Anterior cingulate cortex (tissue), 58 donors: ENCODE data around the gene SP8.
A peak's percentile ranks its signal among the peaks of the same experiment; 100 is the strongest.
"Not testable (repeated sequence)": the region's sequence is repeated elsewhere in the genome, so short reads cannot be mapped to it uniquely, and the experiment has no call there.

Experiments
- DNase-seq, 58 donors: peaks; one replicate each; lab custom pipeline; 2025; lab: John Stamatoyannopoulos, UW

Gene SP8

DNA sequence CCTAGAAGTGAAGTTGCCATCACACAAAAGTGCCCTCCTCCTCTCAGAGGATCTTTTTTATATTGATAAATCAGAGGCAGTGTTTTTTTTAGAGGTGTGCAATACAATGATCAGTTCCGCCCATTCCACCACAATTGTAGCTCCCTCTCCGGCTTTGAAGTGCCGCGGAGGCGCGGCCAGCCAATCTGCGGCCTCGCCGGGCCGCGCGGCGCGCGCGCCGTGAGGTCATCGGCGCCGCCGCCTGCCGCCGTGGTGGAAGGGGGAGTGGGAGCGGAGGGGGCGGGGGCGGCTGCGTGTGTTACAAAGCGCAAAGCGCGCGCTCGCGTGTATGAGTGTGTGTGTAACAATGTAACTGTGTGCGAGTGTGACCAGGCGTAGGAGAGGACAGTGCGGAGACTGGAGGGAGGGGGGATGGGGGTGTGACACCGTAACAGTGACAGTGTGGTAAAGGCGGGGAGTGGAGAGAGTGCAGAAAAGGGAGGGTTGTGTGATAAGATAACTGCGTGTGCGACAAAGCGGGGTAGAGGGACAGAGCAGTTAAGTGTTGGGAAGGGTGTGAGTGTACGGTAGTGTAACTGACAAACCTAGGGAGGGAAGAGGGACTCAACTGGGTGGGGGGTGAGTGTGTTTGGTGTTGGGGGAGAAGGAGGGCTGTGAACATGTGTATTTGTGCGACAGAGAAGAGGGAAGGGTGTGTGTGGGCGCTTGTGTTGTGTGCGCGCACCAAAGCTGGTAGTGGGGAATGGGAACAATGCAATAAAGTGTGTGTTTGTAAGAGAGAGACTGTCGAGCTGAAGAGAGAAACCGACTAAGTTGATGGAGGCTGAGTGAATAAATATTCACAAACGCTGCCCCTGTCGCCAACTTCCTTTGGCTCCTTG, at the start of gene SP8:
Gene SP8, minus strand, starts transcription at position 108 of the 881 bp plus-strand sequence. Its CDS starts 88 bp downstream, at position 20.
- peak in 5 of 58 donors; percentile 19 to 41 (median 20) for DNase-seq

DNA sequence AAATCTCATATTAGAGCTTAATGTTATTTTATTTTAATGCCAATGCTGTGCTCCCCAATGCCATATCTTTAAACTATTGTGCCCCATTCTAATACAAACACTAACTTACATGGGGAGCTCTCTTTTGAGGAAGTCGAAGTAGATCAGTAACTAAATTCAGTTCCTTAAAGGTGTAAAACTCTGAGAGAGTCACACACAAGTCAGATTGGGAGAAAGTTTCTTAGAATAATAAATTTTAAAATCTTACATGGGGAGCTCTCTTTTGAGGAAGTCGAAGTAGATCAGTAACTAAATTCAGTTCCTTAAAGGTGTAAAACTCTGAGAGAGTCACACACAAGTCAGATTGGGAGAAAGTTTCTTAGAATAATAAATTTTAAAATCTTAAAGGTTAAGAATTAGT, 49.7 kb upstream of the SP8 start:
- not testable (repeated sequence) for DNase-seq

DNA sequence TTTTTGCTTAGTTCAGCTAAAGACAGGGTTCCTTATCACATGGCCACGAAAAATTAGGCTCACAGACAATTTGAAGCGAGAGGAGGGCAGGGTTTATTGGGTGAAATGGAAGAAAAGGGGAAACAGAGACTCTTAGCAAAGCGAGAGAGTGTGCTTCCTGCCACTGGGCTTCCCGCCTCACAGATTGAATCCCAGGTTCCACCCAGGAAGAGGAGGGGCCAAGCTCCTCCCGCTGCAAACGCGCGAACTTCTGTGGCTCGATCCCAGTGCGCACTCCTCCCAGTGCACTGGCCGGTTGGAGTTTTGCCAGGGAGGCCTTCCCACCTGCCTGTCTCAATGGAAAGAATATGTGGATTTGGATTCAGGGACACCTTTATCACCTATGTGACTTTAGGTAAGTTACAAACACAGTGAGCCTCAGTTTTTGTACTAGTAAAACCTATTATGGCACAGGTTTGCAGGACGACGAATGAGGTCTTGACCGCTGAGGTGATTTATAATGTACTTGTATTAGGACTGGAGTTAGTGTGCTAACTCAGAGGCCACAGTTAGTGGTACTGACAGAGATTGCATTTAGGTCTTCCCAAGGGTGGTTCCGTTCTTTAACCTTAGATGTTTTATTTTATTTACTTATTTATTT, 48.5 kb upstream of the SP8 start:
- DNase-seq, result no peak

DNA sequence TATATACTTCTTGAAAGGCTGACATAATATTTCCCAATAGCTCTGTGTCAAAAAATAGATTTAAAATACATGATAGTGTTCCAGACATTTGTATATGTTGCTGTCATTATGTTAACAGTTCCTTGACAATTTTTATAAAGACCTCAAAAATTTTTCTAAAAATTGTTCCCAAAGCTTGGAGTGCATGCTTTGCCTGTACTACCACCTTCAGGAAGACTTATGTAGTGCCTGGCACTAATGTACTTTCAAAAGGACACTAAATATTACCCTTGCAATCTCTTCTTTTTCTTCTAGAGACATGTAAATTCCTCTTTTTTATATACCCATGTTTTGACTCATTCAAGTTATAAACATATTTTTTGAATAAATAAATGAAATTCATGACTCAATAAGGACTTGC, 48.0 kb upstream of the SP8 start:
- DNase-seq, result no peak

DNA sequence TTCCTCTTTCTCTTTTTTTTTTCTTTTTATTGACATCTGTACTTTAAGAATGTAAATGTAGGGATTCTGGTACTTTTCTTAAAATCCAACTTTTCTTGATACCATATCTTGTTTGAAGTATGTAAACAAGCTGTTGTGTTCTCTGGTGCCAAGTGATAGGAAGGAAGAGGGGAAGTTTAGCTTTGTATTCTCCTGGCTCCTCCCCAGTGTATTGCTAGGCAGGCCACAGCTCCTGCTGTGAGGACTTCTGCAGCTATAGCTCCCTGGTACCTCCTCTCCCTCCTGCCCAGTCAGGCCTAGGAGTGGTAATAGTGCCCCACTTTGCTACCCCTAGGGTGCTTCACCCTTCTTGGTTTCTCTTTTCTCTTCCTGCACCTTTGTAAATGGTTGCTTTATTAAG, 45.3 kb upstream of the SP8 start:
- no peak for DNase-seq

DNA sequence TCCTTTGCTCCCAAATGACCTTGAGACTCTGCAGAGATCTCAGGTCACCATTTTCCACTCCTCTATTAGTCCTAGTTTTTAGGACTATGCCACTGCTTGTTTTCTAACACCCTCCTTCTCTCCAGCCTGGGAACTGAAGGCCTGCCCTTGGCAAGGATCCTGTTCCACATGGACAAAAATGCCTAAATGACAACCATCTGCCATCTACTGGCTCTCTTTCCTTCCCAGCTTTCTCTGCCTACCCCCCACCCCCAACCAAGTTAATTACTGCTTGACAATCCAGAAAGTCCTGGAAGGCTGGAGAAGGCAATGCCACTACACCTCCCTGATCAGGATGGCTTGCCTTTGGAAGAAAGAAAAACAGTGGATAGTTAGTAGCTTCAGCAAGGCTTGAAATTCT, 44.8 kb upstream of the SP8 start:
- no peak for DNase-seq

DNA sequence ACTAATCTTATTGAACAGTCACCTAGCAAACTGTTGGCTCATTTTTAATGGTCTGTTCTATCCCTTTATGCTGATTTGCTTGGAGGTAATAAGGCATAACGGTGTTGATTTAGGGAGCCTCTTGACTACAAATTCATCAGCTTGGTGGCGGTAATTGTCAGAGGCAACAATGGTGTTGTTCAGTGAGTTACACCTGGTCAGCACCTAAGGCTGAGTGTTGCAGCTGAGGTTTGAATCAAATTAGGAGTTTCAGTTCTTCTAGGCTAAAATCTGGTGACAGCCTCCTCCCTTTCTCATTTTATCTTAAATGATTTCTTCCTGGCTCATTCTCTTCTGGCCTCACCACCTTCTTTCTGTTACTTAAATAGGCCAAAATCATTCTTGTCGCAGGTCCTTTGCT, 42.3 kb upstream of the SP8 start:
- DNase-seq, result no peak

DNA sequence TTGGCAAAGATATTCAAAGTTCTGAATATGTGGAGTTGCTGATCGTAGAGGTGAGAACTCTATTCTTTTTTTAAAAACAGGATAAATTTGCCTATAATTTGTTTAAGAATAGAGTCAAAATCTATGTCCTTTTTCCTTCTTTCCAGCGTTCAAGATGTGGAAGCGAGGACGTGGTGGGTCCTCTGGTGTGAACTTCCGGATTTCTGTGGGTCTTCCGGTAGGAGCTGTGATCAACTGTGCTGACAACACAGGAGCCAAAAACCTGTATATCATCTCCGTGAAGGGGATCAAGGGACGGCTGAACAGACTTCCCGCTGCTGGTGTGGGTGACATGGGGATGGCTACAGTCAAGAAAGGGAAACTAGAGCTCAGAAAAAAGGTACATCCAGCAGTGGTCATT, 40.5 kb upstream of the SP8 start:
- no peak for DNase-seq

DNA sequence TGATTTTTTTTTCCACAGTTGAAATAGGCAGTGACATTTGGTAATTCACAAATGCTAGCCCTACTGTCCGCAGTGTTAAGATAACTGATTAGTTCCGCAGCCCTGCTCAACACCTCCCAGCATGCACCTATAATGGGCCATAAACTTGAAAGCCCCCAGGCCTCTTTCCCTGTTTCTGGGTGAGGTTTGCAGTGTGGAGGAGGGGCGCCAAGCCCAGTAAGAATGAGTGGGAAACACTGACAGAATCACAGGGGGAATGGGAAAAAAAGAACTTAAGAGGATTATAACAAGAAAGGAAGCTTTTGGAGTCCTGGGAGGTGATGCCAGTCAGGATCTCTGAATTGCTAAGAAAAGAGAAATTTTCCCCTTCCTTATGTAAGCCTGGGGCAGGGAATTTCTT, 39.6 kb upstream of the SP8 start:
- DNase-seq, result no peak

DNA sequence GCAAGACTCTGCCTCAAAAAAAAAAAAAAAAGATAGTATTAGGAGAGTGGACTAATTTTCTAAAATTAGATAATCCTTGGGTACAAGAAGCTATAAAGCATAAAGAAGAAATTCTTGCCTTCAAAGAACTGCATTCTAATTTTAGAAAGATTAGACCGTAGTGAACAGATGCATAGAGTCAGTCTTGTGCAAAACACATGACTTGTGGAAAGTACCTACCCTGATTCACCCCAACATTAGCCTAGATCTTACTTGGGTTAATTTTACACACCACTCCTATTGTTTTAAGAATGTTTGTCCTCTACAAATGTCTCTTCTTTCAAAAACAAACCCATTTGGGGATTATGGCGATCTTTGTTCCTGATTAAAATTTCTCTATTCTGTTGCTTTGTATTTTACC, 38.9 kb upstream of the SP8 start:
- no peak for DNase-seq

DNA sequence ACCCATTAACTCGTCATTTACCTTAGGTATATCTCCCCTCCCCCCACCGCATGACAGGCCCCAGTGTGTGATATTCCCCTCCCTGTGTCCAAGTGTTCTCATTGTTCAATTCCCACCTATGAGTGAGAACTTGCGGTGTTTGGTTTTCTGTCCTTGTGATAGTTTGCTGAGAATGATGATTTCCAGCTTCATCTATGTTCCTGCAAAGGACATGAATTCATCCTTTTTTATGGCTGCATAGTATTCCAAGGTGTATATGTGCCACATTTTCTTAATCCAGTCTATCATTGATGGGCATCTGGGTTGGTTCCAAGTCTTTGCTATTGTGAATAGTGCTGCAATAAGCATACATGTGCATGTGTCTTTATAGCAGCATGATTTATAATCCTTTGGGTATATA, 34.7 kb upstream of the SP8 start:
- DNase-seq, result not testable (repeated sequence)

DNA sequence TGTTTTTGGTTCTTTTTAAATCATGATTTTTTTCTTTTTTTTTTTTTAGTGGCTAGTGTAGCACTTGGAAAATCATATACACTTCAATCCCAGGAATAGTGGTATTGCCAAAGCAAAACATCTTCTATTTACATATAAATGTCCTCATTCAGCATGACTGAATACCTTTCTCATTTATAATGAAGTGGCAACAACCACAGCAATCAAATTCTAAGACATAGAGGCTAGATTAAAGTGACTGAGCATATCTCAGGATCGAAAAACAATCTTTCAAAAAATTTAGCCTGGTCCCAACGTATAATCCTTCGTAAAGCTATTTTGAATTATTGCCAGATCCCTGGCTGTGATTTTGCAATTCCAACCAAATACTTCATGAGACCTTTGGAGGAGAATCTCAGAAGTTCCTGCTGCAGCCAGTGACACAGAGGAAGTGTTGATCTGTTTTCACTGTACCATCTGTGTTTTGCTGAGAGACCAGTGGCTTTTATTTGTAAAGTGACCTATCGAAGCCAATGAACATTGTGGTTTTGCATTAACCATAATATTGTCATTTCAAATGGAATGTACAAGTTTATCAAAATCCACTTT, 29.8 kb upstream of the SP8 start:
- DNase-seq, result no peak

DNA sequence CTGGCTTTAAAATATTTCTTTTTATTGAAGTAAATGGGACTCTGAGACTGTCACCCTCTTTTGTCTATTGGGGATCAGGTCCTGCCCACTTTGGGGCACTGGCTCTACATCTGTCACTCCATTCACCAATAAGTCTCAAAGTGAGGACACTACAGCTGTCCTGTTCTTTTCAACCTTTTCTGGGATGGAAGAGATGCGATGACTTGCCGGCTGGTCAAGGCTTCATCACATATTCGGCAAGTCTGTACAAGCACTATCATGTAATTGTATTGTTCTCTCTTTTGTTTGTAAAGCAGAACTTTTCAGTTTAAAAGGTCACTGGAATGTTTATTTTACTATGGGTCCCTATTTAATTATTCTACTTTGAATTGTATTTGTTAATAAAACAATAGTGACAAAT, 17.7 kb upstream of the SP8 start:
- no peak for DNase-seq

DNA sequence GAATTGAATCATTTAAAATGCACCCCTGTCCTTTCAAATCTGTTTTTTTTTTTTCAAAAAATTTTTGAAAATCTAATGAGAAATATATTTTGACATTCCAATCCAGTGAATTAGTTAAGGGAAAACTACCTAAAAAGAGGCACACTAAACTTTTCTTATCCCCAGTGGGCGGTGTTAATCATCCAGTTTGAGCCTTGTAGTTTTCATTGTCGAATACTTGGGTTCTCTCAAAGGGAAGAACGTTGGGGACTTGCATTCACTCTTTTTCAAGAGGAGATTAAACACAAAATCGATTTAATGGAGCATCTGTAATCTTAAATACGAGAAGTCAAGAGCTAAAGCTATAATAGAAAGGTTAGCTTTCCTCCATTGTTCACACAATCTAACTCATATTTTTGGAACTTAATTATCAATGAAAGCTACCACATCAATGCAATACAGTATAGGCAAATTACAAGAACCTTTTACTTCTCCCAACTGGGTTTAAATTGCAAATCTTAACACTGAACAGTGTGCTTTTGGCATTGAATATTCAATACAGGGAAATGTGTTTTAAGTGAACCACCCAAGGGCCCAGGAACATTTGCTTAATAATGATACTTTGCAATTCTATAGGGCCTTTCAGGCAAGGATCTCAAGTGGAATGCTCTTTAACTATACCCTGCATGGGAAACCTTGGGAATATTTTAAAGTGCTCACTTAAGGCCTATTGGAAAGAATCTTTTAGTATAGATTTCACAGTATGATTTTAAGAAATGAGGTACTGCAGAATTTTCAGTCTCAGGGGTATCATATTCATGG, 13.1 kb upstream of the SP8 start:
- no peak for DNase-seq

DNA sequence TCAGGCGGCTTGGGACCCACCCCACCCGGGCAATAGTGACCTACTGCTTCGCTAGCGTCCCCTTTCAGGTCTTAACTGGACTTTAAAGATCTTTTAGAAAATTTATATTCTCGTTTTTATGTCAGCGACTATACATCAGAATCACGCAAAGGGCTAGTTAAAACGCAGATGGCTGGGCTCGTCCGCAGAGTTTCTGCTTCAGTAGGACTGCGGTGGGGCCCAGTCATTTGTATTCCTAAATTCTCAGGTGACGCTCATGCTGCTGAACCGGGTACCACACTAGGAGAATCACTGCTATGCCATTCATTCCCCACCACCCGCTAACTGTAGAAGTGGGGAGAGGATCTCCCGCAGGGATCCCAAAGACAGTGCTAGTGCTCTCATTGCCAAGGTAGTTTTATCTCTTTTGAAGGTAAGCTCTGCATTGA, 12.0 kb upstream of the SP8 start:
- no peak for DNase-seq

DNA sequence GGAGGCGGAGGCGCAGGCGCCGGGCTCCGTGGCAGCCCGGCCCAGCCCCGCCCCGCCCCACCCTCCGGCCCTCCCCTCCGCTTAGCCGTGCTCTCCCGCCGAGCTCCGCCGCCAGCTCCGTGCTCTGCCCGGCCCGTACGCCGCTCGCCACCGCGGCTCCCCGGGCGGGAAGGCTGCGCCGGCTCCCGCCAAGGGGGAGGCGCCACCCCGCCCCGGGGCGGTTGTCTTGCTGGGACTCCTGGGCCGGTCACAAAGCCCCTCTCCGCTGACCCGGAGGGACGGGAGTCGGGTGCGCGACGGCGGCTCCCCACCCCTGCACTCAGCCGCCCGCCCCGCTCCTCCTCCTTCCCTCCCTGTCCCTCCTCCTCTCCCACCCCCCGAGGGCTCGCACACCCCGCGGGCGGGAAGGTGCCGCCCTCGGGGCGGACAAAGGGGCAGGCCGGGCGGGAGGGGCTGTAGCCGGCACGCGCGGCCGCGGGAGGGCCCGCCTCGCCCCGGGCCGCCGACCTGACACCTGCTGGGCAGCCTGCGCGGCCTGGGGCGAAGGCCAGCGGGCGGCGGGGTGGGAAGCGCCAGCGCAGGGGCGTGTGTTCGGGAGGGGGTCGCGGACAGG, 11.5 kb upstream of the SP8 start:
- DNase-seq, result peak in 1 of 58 donors; percentile 31

DNA sequence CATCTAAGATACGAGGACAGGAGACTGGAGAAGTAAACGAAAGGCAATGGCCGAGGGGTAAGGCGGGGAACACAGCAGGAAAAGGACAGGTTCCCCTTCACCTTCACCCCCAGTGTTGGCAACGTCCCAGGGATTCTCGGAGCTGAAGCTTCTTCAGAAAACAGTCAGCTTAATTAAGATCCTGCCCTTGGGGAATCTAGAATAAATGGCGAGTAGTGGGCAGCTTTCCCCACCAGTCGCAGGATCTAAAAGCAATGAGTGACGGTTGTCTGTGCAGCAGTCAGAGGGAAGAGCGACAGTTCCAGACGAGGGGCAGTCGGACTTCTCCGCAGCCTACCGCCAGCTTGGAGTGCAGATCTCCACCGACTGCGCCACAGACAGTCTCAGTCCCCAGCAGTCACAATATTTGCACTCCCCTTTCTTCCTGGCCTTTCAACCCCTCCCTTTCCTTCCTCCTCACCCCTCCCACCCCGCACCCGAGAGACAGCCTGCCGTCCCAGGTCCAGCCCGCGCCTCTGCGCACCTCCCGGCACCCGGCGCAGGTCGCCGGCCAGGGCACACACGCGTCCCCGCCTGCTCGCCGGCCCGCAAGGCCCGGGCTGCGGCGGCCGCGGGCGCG, 10.9 kb upstream of the SP8 start:
- DNase-seq, result no peak

DNA sequence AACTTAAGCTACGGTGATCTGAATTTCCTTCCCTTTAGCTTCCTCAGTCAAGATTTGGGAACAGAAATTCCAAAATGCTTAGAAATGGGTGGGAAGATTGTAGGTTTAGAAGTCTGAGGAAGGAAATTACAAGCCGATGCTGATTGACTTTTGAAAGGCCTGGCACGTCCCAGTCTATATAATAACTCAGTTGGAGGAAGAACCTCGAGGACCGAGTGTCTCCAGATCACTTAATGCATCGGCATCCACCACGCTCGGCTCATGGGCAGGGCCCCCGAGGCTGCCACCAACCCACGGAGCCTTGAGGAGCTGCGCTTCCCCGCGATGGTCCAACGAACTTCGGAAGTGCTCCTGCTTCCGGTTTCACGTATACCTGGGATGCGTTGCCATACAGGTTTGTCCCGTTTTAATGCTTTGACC, 10.4 kb upstream of the SP8 start:
- no peak for DNase-seq

DNA sequence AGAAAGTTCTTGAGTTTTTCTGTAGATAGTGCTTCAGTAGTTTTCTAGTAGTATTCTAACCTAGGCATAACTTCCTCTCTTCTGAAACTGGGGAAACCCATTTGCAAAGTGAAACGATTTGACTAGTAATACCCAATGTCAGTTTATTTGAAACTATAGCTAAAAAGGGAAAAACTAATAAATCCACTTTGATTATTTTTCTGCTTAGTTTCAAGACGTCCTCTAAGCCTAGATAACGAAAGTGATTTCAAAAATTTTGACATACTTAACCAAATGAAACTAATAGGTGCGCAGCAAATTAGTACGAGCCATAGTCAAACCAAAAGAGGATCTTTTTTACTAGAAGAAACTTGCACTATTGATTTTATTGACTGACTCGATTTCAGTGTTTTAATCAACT, 9.8 kb upstream of the SP8 start:
- DNase-seq, result no peak

DNA sequence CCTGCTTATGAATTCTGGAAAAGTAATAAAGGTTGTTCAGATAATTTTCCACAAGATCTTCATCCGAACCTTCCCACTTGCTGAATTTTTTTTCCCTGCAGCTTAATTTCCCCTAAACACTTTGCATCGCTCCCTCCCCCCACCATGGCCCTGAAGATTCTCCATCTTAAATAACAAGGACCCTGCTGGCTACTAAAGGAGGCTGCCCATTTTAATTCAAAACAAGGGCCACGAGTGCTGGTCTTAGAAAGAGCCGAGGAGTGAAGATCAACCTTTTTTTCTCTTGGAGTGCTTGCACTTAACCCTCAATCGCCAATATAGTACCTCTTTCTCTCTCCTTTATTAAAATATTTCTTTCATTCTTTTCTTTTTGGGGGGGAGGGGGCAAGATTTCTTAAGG, 9.2 kb upstream of the SP8 start:
- no peak for DNase-seq
